Activated T-helper 9 cell treated with anti-CD3 and anti-CD28 coated beads, Interleukin-2, amount 50 U/mL, for 16 hours (primary cell): ENCODE data around the gene SCN1A.
"Not testable (repeated sequence)": the region's sequence is repeated elsewhere in the genome, so short reads cannot be mapped to it uniquely, and the experiment has no call there.

ENCODE experiments used
- DNase-seq: peaks from one replicate; pipeline ENCODE4 v3.0.0-alpha.2; 2020; ENCODE audit warnings: low read depth

The SCN1A gene

DNA sequence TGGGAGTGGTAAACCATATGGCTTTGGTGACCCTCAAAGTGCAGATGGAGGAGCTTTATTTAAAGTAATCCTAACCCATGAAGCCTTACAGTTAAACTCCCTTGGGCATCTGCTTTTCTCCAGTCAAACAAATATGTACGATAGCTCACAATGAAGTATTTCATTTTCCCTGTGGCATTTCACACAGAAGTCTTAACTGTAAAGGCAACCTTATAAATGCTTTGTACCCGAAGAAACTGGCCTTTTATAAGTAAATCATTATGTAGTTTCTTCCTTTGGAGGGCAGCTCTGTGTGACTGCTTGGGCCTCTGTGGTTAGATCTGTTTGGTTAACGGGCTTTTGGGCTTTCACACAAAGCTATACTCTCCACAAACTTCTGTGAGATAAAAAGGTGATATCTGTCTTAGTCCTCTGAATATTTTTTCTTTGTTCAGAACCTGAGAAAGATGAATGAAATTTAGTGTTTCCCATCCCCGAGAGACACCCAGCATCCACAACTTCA is 46.6 kb downstream of the SCN1A start:
- DNase-seq = no peak

- no peak for DNase-seq
These were observed 53.4 kb downstream of the SCN1A start for GRCh38 chr2:166074430-166074829.

DNA sequence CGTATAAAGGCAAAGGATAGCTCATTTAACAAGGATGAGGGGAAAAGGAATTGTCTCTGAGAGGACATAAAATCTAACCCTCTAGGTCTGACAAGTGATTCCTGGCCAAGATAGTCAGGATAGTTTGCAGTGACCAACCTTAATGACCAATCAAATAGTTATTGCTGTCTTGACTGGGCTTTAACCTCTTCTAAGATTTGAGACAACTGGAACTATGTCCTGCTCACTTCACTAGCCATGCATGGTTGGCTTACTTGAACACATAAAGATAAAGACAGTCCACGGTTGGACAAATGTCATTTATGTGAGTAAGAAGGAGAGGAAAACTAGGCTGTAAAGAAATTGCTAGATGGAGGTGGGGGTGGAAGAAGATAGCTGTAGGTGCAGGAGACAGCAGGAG is 53.8 kb downstream of the SCN1A start:
- DNase-seq = no peak

GRCh38 chr2:166070231-166070630 is 57.6 kb downstream of the SCN1A start:
- no peak for DNase-seq

- no peak for DNase-seq
These were observed 58.8 kb downstream of the SCN1A start for GRCh38 chr2:166068981-166069380.

DNA sequence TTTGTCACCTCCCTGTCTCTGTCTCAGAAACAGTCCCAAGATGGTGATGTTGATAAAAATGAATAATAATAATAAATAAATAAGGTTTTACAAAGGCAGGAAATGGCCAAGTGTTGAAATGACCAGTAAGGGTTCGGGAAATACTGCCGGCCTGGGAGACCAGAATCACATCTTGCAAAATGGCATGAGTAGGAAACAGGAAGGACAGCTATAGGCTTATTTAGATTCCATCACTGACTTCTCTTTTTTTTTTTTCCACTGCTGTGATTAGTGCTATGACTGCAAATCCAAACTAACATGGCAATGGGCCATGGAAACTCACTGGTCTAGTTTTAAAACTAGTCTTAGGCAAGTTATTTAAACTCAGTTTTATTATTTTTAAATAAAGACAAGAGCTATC is 60.6 kb downstream of the SCN1A start:
- no peak for DNase-seq

GRCh38 chr2:166060191-166060590 is 67.6 kb downstream of the SCN1A start:
- DNase-seq = no peak

- no peak for DNase-seq
These were observed 70.3 kb downstream of the SCN1A start for GRCh38 chr2:166057370-166058164.

- DNase-seq = no peak
These were observed 82.9 kb downstream of the SCN1A start for GRCh38 chr2:166044853-166045483.

GRCh38 chr2:166042768-166043390 is 84.9 kb downstream of the SCN1A start:
- DNase-seq = no peak

- DNase-seq = no peak
These were observed 85.5 kb downstream of the SCN1A start for GRCh38 chr2:166042356-166042755.

DNA sequence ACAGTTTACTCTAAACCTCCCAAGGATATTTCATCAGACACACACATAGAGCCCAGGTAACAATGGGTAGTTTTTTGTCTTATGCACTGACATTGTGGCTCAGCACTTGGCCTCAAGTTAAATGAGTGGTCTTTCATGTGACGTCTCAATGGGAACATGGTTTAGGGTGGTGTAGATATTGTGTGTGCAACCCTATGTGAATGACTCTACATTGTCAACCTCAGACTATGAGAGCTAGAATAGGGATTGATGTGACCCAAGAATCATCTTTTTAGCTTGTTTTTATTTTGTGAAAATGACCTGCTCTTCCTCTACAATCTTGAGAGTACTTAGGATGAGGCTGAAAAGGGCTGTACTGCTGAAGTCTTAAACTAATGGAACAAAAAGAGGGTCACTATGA is 86.2 kb downstream of the SCN1A start:
- DNase-seq = no peak

GRCh38 chr2:166032361-166032760 is 95.5 kb downstream of the SCN1A start:
- no peak for DNase-seq

GRCh38 chr2:166031054-166031453 is 96.8 kb downstream of the SCN1A start:
- DNase-seq = no peak

DNA sequence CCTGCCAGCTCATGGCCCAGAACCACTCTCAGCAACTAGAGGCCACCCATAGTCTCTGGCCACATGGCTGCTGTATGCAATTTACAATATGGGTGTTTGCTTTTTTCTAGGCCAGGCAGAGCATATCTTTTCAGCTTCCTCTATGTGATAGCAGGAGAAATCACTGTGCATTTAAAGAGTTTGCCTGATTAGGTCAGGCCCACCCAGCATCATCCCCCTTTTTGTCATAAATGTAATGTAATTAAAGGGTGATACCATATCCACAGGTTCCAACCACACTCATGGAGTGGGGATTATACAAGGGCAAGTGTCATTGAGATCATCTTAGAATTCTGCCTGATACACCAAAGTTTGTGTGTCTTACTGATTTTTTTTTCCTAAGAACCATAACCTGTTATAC is 102.5 kb downstream of the SCN1A start:
- DNase-seq = no peak

GRCh38 chr2:166017208-166017607 is 110.6 kb downstream of the SCN1A start:
- no peak for DNase-seq

GRCh38 chr2:166013878-166014277 is 113.9 kb downstream of the SCN1A start:
- DNase-seq = no peak

- no peak for DNase-seq
These were observed 116.2 kb downstream of the SCN1A start for GRCh38 chr2:166011660-166012059.

GRCh38 chr2:166000401-166000800 is 127.4 kb downstream of the SCN1A start:
- no peak for DNase-seq

GRCh38 chr2:165990846-165991245 is 137.0 kb downstream of the SCN1A start:
- DNase-seq = no peak

DNA sequence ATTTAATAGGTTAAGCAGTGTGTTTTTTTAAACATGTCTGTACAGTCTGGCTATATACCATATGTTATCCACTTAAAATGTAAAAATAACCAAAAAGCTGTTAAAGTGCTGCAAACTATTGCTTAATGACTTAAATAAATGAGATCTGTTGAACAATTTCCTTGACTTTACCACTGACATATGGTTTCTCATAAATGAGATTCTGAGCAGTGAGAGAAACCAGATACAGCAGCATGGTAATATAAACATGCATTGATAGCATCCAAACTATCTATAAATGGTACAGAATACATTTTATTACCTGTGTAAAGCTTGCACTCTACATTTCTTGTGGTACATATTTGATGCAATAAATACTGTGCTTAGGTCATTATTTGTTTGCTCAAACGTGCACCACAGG is 138.0 kb downstream of the SCN1A start:
- no peak for DNase-seq

DNA sequence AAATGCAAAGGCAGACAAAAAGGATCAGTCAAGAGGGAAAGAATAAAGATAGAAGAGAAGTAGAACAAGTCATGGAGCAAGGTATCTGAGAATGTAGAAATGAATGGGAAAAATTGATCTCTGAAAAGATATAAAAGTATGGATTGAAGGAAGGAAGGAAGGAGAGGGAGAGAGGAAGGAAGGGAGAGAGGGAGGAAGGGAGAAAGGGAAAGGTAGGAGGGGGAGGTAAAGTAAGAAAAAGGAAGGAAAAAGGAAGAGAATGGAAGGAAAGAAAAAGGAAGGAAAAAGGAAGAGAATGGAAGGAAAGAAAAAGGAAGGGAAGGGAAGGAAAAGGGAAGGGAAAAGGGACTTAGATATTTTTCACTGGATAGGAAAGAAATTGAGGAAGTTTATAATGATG is 142.7 kb downstream of the SCN1A start:
- no peak for DNase-seq

DNA sequence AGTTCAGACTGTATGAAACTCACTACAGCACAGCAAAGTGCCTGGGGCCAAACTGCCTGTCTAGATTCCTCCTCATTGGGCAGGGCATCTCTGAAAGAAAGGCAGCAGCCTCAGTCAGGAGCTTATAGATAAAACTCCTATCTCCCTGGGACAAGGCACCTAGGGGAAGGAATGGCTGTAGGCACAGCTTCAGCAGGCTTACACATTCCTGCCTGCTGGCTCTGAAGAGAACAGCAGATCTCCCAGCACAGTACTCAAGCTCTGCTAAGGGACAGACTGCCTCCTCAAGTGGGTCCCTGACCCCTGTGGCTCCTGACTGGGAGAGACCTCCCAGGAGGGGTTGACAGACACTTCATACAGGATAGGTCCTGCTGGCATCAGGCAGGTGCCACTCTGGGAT is 155.7 kb downstream of the SCN1A start:
- DNase-seq = not testable (repeated sequence)
